CD14-positive monocyte (primary cell): ENCODE data around the gene LRRC10B. TPM values are rescaled to one million over a fixed set of nuclear protein-coding genes. Genes with fewer than 3 reads are reported as not detected.

ENCODE experiments used
- DNase-seq, 3 donors: peaks; one replicate each; pipeline ENCODE4 v3.0.0-alpha.2; 2011 to 2022
- H2AFZ ChIP-seq: 2 replicates; pipeline ENCODE4 v1.6.0; 2012; ENCODE audit warnings: mild to moderate bottlenecking, low read depth, low read length, inconsistent platforms; ENCODE audit not compliant: insufficient read depth, poor library complexity, severe bottlenecking
- H3K27ac ChIP-seq, 2 donors: 1 replicate in 1 of 2; 2 replicates in 1 of 2; pipeline ENCODE4 v1.5.1; 2012 to 2013; ENCODE audit warnings: low read length in 2 of 2, control low read depth in 1 of 2, inconsistent platforms in 1 of 2, low read depth in 1 of 2, mild to moderate bottlenecking in 1 of 2
- H3K27me3 ChIP-seq, 2 donors: one replicate each; pipeline versions ENCODE4 v1.6.0 to v1.6.1; 2011 to 2013; ENCODE audit warnings: low read length in 2 of 2; ENCODE audit not compliant: control insufficient read depth in 2 of 2, insufficient read depth in 2 of 2
- H3K36me3 ChIP-seq, 2 donors: replicated peaks in 1 of 2; 1 replicate in 1 of 2; 2 replicates in 1 of 2; pipeline versions ENCODE4 v1.5.1 to v1.6.1; 2012 to 2013; ENCODE audit warnings: low read length in 2 of 2, control low read depth in 1 of 2, inconsistent platforms in 1 of 2, mild to moderate bottlenecking in 1 of 2; ENCODE audit not compliant: insufficient read depth in 2 of 2, control insufficient read depth in 1 of 2
- H3K4me1 ChIP-seq, 2 donors: 1 replicate in 1 of 2; 2 replicates in 1 of 2; pipeline versions ENCODE4 v1.5.1 to v1.6.1; 2012 to 2013; ENCODE audit warnings: low read length in 2 of 2, control low read depth in 1 of 2, inconsistent platforms in 1 of 2, mild to moderate bottlenecking in 1 of 2, moderate library complexity in 1 of 2; ENCODE audit not compliant: insufficient read depth in 2 of 2, control insufficient read depth in 1 of 2
- H3K4me2 ChIP-seq: replicated peaks from 2 replicates; pipeline ENCODE3; 2012; ENCODE audit warnings: low read length, moderate library complexity, mild to moderate bottlenecking; ENCODE audit not compliant: poor library complexity, severe bottlenecking; ENCODE audit errors: extremely low read depth
- H3K4me3 ChIP-seq, 3 experiments: fragments of 200-600 bp in 1 of 3; sonication (generic) in 1 of 3; replicated peaks in 1 of 3; 1 replicate in 2 of 3; 2 replicates in 1 of 3; pipeline ENCODE4 v1.5.1; 2011 to 2013; ENCODE audit warnings: low read length in 3 of 3, mild to moderate bottlenecking in 3 of 3, control low read depth in 2 of 3, low read depth in 2 of 3, inconsistent platforms in 1 of 3, moderate library complexity in 1 of 3
- H3K79me2 ChIP-seq: 2 replicates; pipeline ENCODE4 v1.6.0; 2012; ENCODE audit warnings: mild to moderate bottlenecking, control low read depth, inconsistent platforms, low read length, moderate library complexity; ENCODE audit not compliant: insufficient read depth
- H3K9ac ChIP-seq: 2 replicates; pipeline ENCODE4 v1.6.0; 2017; ENCODE audit warnings: low read length, mild to moderate bottlenecking; ENCODE audit not compliant: insufficient read depth, poor library complexity, severe bottlenecking
- H3K9me3 ChIP-seq, 2 donors: replicated peaks in 1 of 2; 1 replicate in 1 of 2; 2 replicates in 1 of 2; pipeline versions ENCODE4 v1.5.1 to v1.6.1; 2012 to 2013; ENCODE audit warnings: low read length in 2 of 2, control low read depth in 1 of 2; ENCODE audit not compliant: control insufficient read depth in 1 of 2, insufficient read depth in 1 of 2
- H4K20me1 ChIP-seq: 2 replicates; pipeline ENCODE4 v1.6.0; 2012; ENCODE audit warnings: mild to moderate bottlenecking, low read length, control low read depth, moderate library complexity; ENCODE audit not compliant: insufficient read depth
- H3K27ac Mint-ChIP-seq, 7 donors: one replicate each; pipeline ENCODE4 v1.8.0; 2020; ENCODE audit warnings: mild to moderate bottlenecking in 7 of 7, mixed read lengths in 7 of 7, moderate library complexity in 6 of 7, inconsistent platforms in 2 of 7
- H3K27me3 Mint-ChIP-seq, 3 donors: one replicate each; pipeline ENCODE4 v1.8.0; 2021 to 2022; ENCODE audit warnings: low read depth in 3 of 3, mild to moderate bottlenecking in 3 of 3, mixed read lengths in 3 of 3, moderate library complexity in 3 of 3, inconsistent platforms in 1 of 3
- H3K36me3 Mint-ChIP-seq, 2 donors: one replicate each; pipeline ENCODE4 v1.8.0; 2020; ENCODE audit warnings: mixed read lengths in 2 of 2, inconsistent platforms in 1 of 2, mild to moderate bottlenecking in 1 of 2
- H3K4me1 Mint-ChIP-seq: one replicate; pipeline ENCODE4 v1.8.0; 2020; ENCODE audit warnings: mild to moderate bottlenecking, mixed read lengths
- H3K4me3 Mint-ChIP-seq, 2 donors: one replicate each; pipeline ENCODE4 v1.8.0; 2020; ENCODE audit warnings: mild to moderate bottlenecking in 2 of 2, mixed read lengths in 2 of 2, moderate library complexity in 1 of 2
- H3K9me3 Mint-ChIP-seq, 7 donors: one replicate each; pipeline ENCODE4 v1.8.0; 2020 to 2022; ENCODE audit warnings: mixed read lengths in 7 of 7, mild to moderate bottlenecking in 6 of 7, moderate library complexity in 6 of 7, inconsistent platforms in 2 of 7
- WGBS: methylation state at CpG from one replicate; pipeline ENCODE4 v1.1.5; 2013; ENCODE audit warnings: missing lambda C conversion rate; ENCODE audit not compliant: insufficient coverage; 5-methylcytosine and 5-hydroxymethylcytosine counted together
- intact Hi-C, 2 donors: fragments of 100-400 bp; cut with micrococcal nuclease; formaldehyde crosslinking; loops; one replicate each; pipeline versions ENCODE4 v1.15.0 to v1.15.1; 2023
- polyA plus RNA-seq, 3 donors: library from polyadenylated mRNA; depleted of rRNA in 1 of 3; unstranded in 2 of 3; stranded (reverse) in 1 of 3; fragments of 300-500 nt in 2 of 3; fragments of >200 nt in 1 of 3; fragmentation: Illumina TruSeq in 2 of 3; gene quantifications; 1 replicate in 2 of 3; 2 replicates in 1 of 3; pipeline ENCODE4 v1.2.3, GENCODE V29; 2012 to 2021
- TF ChIP-seq, protein P1 (sequence below): fragments of 200-600 bp; IDR thresholded peaks from one replicate; pipeline ENCODE4 v1.8.0; 2022; ENCODE audit warnings: antibody characterized with exemption, mild to moderate bottlenecking

Gene LRRC10B
- polyA plus RNA-seq, 3 donors: not detected

DNA sequence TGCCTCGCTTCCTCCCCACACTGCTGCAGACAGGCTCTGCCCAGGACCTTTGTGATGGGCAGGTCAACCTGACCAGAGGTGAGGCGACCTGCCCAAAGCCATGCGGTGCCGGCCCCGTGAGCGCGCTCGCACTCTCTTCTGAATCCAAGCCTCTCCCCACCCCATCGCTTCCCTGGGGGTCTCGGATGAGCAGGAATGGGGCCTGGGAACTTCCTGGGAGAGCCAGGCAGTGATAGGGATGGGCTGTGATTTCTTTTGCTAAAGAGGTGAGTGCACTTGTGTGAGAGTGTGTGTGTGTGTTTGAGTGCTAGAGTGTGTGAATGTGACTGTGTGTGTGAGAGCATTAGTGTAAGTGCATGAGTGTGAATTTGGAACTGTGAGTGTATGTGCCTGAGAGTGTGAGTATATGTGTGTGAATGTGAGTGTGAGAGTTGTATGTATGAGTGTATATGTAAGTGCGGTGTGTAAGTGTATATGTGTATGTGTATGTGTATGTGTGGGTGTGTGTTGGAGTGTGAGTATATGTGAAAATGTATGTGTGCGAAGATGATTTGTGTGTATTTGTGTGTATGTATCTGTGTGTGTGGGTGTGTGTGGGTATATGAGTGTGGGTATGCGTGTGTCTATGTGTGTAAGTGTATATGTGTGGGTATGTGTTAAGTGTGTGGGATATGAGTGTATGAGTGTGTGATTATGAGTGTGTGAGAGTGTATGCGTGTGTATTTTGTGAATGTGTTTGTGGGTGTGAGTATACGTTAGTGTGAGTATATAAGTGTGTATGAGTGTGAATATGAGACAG lies 11.7 kb upstream of the LRRC10B start:
- Histone ChIP-seq H3K9ac (no peak overlapping the region), H4K20me1 (no peaks in the 10 kb centered on the region), H3K9me3 (no peaks in the 10 kb centered on the region), H2AFZ (no peak overlapping the region), H3K27me3 (no peaks in the 10 kb centered on the region), H3K4me2 (no peak overlapping the region), H3K79me2 (no peaks in the 10 kb centered on the region), H3K4me1 (no peaks in the 10 kb centered on the region), H3K36me3 (no peaks in the 10 kb centered on the region), H3K4me3 (no peak overlapping the region), H3K27ac (no peak overlapping the region)
- DNase-seq: no peak
- intact Hi-C loops: no loop called here
- Mint-ChIP-seq H3K27ac (no peak overlapping the region), H3K27me3 (peaks cover 1 to 10% (median 8%) of the 10 kb centered on the region in 3 donors), H3K4me1 (no peaks in the 10 kb centered on the region), H3K36me3 (no peaks in the 10 kb centered on the region), H3K9me3 (no peaks in the 10 kb centered on the region), H3K4me3 (no peak overlapping the region)
- TF ChIP-seq, protein P1, sequence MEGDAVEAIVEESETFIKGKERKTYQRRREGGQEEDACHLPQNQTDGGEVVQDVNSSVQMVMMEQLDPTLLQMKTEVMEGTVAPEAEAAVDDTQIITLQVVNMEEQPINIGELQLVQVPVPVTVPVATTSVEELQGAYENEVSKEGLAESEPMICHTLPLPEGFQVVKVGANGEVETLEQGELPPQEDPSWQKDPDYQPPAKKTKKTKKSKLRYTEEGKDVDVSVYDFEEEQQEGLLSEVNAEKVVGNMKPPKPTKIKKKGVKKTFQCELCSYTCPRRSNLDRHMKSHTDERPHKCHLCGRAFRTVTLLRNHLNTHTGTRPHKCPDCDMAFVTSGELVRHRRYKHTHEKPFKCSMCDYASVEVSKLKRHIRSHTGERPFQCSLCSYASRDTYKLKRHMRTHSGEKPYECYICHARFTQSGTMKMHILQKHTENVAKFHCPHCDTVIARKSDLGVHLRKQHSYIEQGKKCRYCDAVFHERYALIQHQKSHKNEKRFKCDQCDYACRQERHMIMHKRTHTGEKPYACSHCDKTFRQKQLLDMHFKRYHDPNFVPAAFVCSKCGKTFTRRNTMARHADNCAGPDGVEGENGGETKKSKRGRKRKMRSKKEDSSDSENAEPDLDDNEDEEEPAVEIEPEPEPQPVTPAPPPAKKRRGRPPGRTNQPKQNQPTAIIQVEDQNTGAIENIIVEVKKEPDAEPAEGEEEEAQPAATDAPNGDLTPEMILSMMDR: no peak
- WGBS: 96% methylated on average over 6 of the region's 15 CpGs

DNA sequence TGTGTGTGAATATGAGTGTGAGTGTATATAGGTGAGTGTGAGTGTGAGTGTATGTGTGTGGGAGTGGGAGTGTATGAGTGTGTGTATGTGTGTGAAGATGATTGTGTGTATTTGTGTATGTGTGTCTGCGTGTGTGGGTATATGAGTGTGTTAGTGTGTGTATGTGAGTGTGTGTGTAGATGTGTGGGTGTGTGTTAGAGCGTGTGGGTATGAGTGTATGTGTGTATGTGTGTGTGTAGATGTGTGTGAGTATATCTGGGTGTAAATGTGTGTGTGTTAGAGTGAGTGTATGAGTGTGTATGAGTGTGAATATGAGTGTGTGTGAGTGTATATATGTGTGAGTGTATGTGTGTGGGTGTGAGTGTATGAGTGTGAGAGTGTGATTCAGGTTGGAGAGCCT lies 11.1 kb upstream of the LRRC10B start:
- no peaks in the 10 kb centered on the region for H3K36me3 ChIP-seq
- no peaks in the 10 kb centered on the region for H3K27me3 ChIP-seq
- H4K20me1 ChIP-seq: no peaks in the 10 kb centered on the region
- no peak overlapping the region for H2AFZ ChIP-seq
- H3K79me2 ChIP-seq: no peaks in the 10 kb centered on the region
- no peak overlapping the region for H3K4me2 ChIP-seq
- Mint-ChIP-seq H3K4me1 (no peaks in the 10 kb centered on the region), H3K9me3 (no peaks in the 10 kb centered on the region), H3K27me3 (peaks cover 1 to 11% (median 10%) of the 10 kb centered on the region in 3 donors), H3K27ac (no peak overlapping the region), H3K4me3 (no peak overlapping the region), H3K36me3 (no peaks in the 10 kb centered on the region)
- no peak overlapping the region for H3K27ac ChIP-seq
- no peaks in the 10 kb centered on the region for H3K4me1 ChIP-seq
- no peak overlapping the region for H3K4me3 ChIP-seq
- H3K9ac ChIP-seq: no peak overlapping the region
- intact Hi-C loops: no loop called here
- H3K9me3 ChIP-seq: no peaks in the 10 kb centered on the region
- TF ChIP-seq, protein P1: no peak
- WGBS: 95% methylated on average over 2 of the region's 2 CpGs
- no peak for DNase-seq
